CD4-positive, alpha-beta T cell (primary cell): ENCODE results near the gene MOSPD3. TPM values are rescaled to one million over a fixed set of nuclear protein-coding genes. Genes with fewer than 3 reads are reported as not detected.
A peak's percentile ranks its signal among the peaks of the same experiment; 100 is the strongest.
"Not testable (repeated sequence)": the region's sequence is repeated elsewhere in the genome, so short reads cannot be mapped to it uniquely, and the experiment has no call there.

Source experiments
- ATAC-seq: fragments of 200-7000 bp; cut with Tn5 transposase; one replicate; pipeline ENCODE4 v1.10.0; 2022; ENCODE audit warnings: mild to moderate bottlenecking; ENCODE audit not compliant: poor library complexity
- CTCF ChIA-PET: fragments of 350-600 bp; sonication (Branson Sonifier 250); formaldehyde crosslinking; loops from one replicate; lab custom pipeline; 2021; ENCODE audit warnings: antibody characterized with exemption, inconsistent platforms; lab: Charles Lee
- POLR2A ChIA-PET: fragments of 350-600 bp; sonication (Branson Sonifier 250); formaldehyde crosslinking; loops from one replicate; lab custom pipeline; 2021; ENCODE audit warnings: antibody characterized with exemption, inconsistent platforms; lab: Charles Lee
- DNase-seq, 14 experiments: peaks; one replicate each; pipeline ENCODE4 v3.0.0-alpha.2; 2013 to 2020; ENCODE audit warnings: mixed read lengths in 2 of 14
- H3K27ac ChIP-seq, 2 donors: one replicate each; pipeline versions ENCODE4 v1.5.1 to v1.7.0; 2013; ENCODE audit warnings: low read length in 2 of 2, low read depth in 1 of 2, mild to moderate bottlenecking in 1 of 2
- H3K27me3 ChIP-seq, 2 experiments: 1 replicate in 1 of 2; 2 replicates in 1 of 2; pipeline versions ENCODE4 v1.6.1 to v1.7.0; 2013; ENCODE audit warnings: low read length in 2 of 2, control low read depth in 1 of 2, mild to moderate bottlenecking in 1 of 2, moderate library complexity in 1 of 2; ENCODE audit not compliant: insufficient read depth in 2 of 2, control insufficient read depth in 1 of 2
- H3K36me3 ChIP-seq: one replicate; pipeline ENCODE4 v1.6.1; 2013; ENCODE audit warnings: low read length, control low read depth; ENCODE audit not compliant: insufficient read depth
- H3K4me1 ChIP-seq: one replicate; pipeline ENCODE4 v1.6.1; 2013; ENCODE audit warnings: low read length, control low read depth; ENCODE audit not compliant: insufficient read depth
- H3K4me3 ChIP-seq: one replicate; pipeline ENCODE4 v1.5.1; 2013; ENCODE audit warnings: mild to moderate bottlenecking, low read length, moderate library complexity
- H3K9me3 ChIP-seq, 2 experiments: 1 replicate in 1 of 2; 2 replicates in 1 of 2; pipeline versions ENCODE4 v1.6.1 to v1.7.0; 2013; ENCODE audit warnings: low read length in 2 of 2, mild to moderate bottlenecking in 2 of 2, control low read depth in 1 of 2, moderate library complexity in 1 of 2; ENCODE audit not compliant: control insufficient read depth in 1 of 2, insufficient read depth in 1 of 2
- H3K27ac Mint-ChIP-seq: one replicate; pipeline ENCODE4 v1.8.0; 2020; ENCODE audit warnings: mixed read lengths
- H3K27me3 Mint-ChIP-seq: one replicate; pipeline ENCODE4 v1.8.0; 2021; ENCODE audit warnings: mixed read lengths
- H3K36me3 Mint-ChIP-seq: one replicate; pipeline ENCODE4 v1.8.0; 2021; ENCODE audit warnings: low read depth, mixed read lengths
- H3K4me1 Mint-ChIP-seq: one replicate; pipeline ENCODE4 v1.8.0; 2021; ENCODE audit warnings: low read depth, mixed read lengths
- H3K4me3 Mint-ChIP-seq: one replicate; pipeline ENCODE4 v1.8.0; 2020; ENCODE audit warnings: mild to moderate bottlenecking, mixed read lengths
- H3K9me3 Mint-ChIP-seq: one replicate; pipeline ENCODE4 v1.8.0; 2020; ENCODE audit warnings: mixed read lengths
- CTCF ChIP-seq: fragments of 200-600 bp; IDR thresholded peaks from one replicate; pipeline ENCODE4 v1.8.0; 2022; ENCODE audit warnings: antibody characterized with exemption, mild to moderate bottlenecking
- intact Hi-C, 2 experiments: fragments of 100-400 bp; cut with DNase I in 1 of 2; cut with micrococcal nuclease in 1 of 2; formaldehyde crosslinking; loops; one replicate each; pipeline versions ENCODE4 v1.15.1 to v1.9.0; 2023 to 2025; cut with DNase I, micrococcal nuclease
- total RNA-seq, 174 experiments: library from RNA in 2 of 174; stranded (reverse) in 2 of 174; gene quantifications; one replicate each; pipeline ENCODE4 v1.2.3 and lab custom pipeline; 2021 to 2026

Gene MOSPD3
- total RNA-seq, 2 experiments from 2014 or later = 8.5 to 10.9 TPM

GRCh38 chr7:100563809-100564400 is 48.4 kb upstream of the MOSPD3 start:
- peaks cover 36% of the 10 kb centered on the region for H3K36me3 Mint-ChIP-seq

GRCh38 chr7:100564405-100564804 is 47.9 kb upstream of the MOSPD3 start:
- Mint-ChIP-seq H3K4me1 (peaks cover 34% of the 10 kb centered on the region), H3K36me3 (peaks cover 32% of the 10 kb centered on the region)
- not testable (repeated sequence) for H3K27me3 ChIP-seq, H3K4me3 ChIP-seq, ATAC-seq, H3K9me3 ChIP-seq, H3K4me3 Mint-ChIP-seq, H3K27ac Mint-ChIP-seq, DNase-seq, H3K27me3 Mint-ChIP-seq, H3K27ac ChIP-seq, H3K9me3 Mint-ChIP-seq
- peaks cover 34% of the 10 kb centered on the region for H3K36me3 ChIP-seq
- H3K4me1 ChIP-seq = peaks cover 37% of the 10 kb centered on the region
- CTCF ChIA-PET = interaction anchor here (0.7 to 2.0 kb wide), 9 partner anchors 16 to 464 kb away, joined by 3 to 8 read pairs (median 4); partner anchors contain the start of genes FBXO24, LRCH4 and SLC12A9
- POLR2A ChIA-PET = interaction anchor here (0.9 to 6.6 kb wide), 4 partner anchors 21 to 141 kb away, joined by 3 to 92 read pairs (median 4); partner anchors contain the start of genes FBXO24, LRCH4, POP7 and TSC22D4
- intact Hi-C loops = loop anchor here (1.0 to 2.0 kb wide), 5 partner anchors 18 to 286 kb away; no protein-coding TSS in a partner anchor

More at GRCh38 chr7:100563809-100564400, 48.4 kb upstream of the MOSPD3 start:
- peak; percentile 76 for ATAC-seq
- TF ChIP-seq CTCF = peak; percentile 92
- H3K27ac ChIP-seq = no peak overlapping the region
- H3K27me3 ChIP-seq = no peaks in the 10 kb centered on the region
- peaks cover 34% of the 10 kb centered on the region for H3K4me1 Mint-ChIP-seq
- intact Hi-C loops = loop anchor here (1.0 to 2.0 kb wide), 5 partner anchors 19 to 287 kb away; no protein-coding TSS in a partner anchor
- H3K4me3 ChIP-seq = no peak overlapping the region
- POLR2A ChIA-PET = interaction anchor here (0.9 to 6.6 kb wide), 5 partner anchors 14 to 142 kb away, joined by 3 to 92 read pairs (median 4); partner anchors contain the start of genes FBXO24, LRCH4, POP7 and TSC22D4
- no peak overlapping the region for H3K4me3 Mint-ChIP-seq
- peaks cover 35% of the 10 kb centered on the region for H3K4me1 ChIP-seq
- no peaks in the 10 kb centered on the region for H3K9me3 ChIP-seq
- CTCF ChIA-PET = interaction anchor here (0.7 to 2.0 kb wide), 9 partner anchors 16 to 464 kb away, joined by 3 to 8 read pairs (median 4); partner anchors contain the start of genes FBXO24, LRCH4 and SLC12A9
- no peaks in the 10 kb centered on the region for H3K27me3 Mint-ChIP-seq
- peaks cover 34% of the 10 kb centered on the region for H3K36me3 ChIP-seq
- peak; percentile 75 to 92 (median 84) for DNase-seq
- no peak overlapping the region for H3K27ac Mint-ChIP-seq
- H3K9me3 Mint-ChIP-seq = no peaks in the 10 kb centered on the region

- intact Hi-C loops = loop anchor here in 1 of 2 experiments (2.0 kb wide), 2 partner anchors 18 to 286 kb away; no protein-coding TSS in a partner anchor
- no peak overlapping the region for H3K27ac Mint-ChIP-seq
- POLR2A ChIA-PET = interaction anchor here (0.9 to 6.6 kb wide), 3 partner anchors 20 to 140 kb away, joined by 3 to 92 read pairs (median 4); partner anchors contain the start of genes FBXO24, LRCH4, POP7 and TSC22D4
- H3K4me1 Mint-ChIP-seq = peaks cover 30% of the 10 kb centered on the region
- H3K36me3 Mint-ChIP-seq = peaks cover 25% of the 10 kb centered on the region
- DNase-seq = no peak
- H3K27me3 ChIP-seq = no peaks in the 10 kb centered on the region
- CTCF ChIA-PET = interaction anchor here (1.3 to 2.0 kb wide), 3 partner anchors 17 to 288 kb away, joined by 3 to 4 read pairs (median 4); partner anchors contain the start of gene SLC12A9
- no peak for TF ChIP-seq CTCF
- no peak overlapping the region for H3K4me3 ChIP-seq
- H3K4me3 Mint-ChIP-seq = no peak overlapping the region
- H3K27ac ChIP-seq = no peak overlapping the region
- ATAC-seq = no peak
- H3K9me3 ChIP-seq = no peaks in the 10 kb centered on the region
- no peaks in the 10 kb centered on the region for H3K27me3 Mint-ChIP-seq
- peaks cover 38% of the 10 kb centered on the region for H3K4me1 ChIP-seq
- H3K36me3 ChIP-seq = peaks cover 27% of the 10 kb centered on the region
- H3K9me3 Mint-ChIP-seq = no peaks in the 10 kb centered on the region
Measured at GRCh38 chr7:100565133-100565571, 47.2 kb upstream of the MOSPD3 start.
